Measurements from ENCODE around the gene NUPR1.
"Not testable (repeated sequence)": the region's sequence is repeated elsewhere in the genome, so short reads cannot be mapped to it uniquely, and the experiment has no call there.

Gene NUPR1

DNA sequence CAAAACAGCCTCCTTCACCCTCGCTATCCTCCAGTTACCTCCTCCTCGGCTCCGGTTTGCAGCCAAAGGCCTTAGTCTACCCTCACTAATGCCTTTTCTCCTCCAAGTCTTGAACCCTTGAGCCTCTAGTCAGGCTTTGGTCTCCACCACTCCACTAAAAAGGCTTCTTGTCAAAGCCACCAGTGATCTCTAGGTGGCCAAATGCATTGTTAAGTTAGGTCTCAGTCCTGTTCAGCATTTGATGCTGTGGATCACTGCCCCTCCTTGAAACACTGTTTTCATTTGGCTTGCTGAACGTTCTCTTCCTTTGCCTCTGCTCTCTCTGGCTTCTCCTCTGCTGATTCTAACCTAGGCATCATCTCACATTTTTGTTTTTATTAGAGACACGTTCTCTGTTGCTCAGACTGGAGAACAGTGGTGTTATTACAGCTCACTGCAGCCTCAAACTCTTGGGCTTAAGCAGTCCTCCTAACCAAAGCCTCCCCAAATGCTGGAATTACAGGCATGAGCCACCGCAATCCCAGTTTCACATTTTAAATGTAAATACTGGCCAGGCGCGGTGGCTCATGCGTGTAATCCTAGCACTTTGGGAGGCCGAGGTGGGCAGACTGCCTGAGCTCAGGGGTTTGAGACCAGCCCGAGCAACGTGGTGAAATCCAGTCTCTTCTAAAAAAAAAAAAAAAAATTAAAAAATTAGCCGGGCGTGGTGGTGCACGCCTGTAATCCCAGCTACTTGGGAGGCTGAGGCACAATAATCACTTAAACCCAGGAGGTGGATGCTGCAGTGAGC, 16.1 kb upstream of the NUPR1 start:
- DNase-seq, result no peak

DNA sequence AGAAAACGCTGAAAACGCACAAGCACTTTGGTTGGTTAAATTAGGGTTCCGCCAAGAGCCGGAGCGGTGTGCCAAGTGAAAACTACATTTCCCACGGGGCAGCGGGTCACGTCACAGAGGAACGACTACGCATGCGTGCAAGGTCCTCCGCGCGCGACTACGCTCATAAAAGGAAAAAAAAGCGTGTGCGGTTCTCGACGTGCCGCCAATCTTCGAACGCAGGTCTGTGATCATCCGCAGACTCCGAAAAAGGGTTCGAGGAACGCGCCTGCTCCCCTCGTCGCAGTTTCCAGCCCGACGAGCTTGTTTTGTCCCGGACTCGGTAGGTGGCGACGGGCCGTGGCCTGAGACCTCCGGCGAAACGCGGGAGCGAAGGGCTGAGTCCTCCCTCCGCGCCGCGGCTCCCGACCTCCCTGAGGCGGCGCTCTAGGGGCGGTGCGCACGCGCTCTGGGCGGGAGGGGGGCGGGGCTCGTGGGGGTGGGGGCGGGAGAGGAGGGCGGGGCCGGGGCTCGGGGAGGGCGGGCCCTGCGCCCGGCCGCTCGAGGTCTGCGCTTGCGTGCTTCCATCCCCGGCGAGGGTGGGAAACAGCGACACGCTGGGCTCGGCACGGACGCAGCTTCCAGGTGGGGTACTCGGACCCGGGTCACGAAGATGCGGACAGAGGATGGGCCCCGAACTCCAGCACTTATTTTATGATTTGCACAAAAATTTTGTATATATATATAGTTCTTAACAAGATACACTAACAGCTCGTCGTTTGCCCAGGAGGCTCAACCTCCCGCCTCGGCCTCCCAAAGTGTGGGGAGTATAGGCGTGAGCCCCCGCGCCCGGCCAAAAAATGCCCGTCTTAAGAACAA, 15.2 kb upstream of the NUPR1 start, which contains the start of gene SGF29:
Gene SGF29 (plus strand): TSS at position 145 of the 858 bp plus-strand sequence. CDS start 27,150 bp downstream, outside the sequence.
- peak; percentile 95 for DNase-seq

DNA sequence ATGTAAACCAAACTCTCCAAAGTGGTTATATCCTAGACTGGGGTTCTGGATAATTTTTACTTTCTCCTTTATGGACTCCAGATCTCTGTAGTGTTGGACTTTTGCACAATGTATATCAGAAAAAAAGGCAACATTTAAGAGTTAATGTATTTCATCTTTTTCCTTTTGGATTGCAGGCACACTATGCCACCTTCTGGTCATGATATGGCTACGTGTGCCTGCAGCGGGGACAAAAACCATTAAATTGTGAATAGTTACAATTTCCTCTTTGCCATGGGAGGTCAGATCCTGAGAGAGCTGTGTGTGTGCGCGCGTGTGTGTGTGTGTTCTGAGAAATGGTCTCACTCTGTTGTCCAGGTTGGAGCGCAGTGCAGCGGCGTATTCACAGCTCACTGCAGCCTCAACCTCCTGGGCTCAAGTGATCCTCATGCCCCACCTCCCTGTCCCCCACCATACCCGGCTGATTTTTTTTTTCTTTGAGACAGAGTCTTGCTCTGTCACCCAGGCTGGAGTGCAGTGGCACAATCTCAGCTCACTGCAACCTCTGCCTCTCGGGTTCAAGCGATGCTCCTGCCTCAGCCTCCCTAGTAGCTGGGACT, 10.6 kb upstream of the NUPR1 start:
- DNase-seq, result peak; percentile 52

DNA sequence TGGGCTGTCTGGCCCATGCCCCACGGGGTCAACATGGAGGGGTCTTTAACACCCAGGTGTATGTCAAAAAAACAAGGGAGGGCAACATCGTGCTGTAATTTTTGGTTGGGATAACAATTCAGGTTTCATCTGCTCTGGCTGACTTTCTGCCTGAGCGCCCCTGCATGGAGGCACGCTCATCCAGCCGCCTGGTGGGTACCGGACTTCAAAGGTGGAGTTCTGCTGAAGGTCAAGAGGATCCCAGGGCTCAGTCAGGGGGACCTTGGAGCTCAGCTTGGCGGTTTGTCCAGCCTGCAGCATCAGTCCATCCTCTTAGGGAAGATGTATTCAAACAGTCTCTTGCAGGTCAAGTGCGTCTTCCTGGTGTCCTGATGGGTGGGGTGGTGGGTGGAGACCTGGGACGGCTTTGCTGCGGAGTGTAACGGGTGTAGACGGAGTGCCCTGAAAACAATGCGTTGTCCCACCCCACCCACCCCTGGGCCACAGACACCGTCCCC, 9.6 kb upstream of the NUPR1 start:
- no peak for DNase-seq

- no peak for DNase-seq
These were observed 7.9 kb upstream of the NUPR1 start for GRCh38 chr16:28546626-28547025.

DNA sequence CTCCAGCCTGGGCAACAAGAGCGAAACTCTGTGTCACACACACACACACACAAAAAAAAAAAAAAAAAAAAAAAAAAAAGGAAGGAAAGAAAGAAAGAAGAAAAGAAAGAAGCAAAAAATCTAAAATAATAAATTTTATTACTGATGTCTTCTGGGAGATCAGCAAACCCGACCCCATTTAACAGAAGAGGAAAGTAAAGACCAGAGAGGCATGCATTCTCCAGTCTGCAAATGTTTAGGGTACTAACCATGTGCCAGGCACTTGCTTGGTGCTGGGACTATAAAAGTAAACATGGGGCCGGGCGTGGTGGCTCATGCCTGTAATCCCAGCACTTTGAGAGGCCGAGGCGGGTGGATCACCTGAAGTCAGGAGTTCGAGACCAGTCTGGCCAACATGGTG, 7.2 kb upstream of the NUPR1 start:
- not testable (repeated sequence) for DNase-seq

GRCh38 chr16:28544998-28545397, 6.2 kb upstream of the NUPR1 start:
- no peak for DNase-seq

DNA sequence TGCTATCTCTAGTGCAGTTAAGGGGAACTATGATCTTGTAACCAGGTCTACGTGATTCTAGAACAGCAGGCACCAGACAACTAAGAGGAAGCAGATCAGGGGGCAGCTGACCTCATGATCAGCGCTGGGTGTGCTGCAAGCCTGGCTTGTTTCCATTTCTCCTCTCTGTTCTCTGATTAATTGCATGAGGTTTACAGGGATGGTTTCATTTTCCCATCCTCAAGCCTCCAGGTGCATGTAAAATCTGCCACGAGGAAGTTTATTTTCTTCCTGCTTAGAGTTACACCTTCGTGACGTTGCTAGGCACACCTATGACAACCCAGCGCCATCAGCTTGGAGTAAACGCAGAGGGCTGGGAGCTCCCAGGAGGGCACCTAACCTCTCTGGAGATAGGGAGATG, 4.3 kb upstream of the NUPR1 start:
- DNase-seq, result peak; percentile 8

GRCh38 chr16:28542646-28543045, 3.9 kb upstream of the NUPR1 start:
- no peak for DNase-seq

- no peak for DNase-seq
These were observed 1.6 kb upstream of the NUPR1 start for GRCh38 chr16:28540346-28540745.

DNA sequence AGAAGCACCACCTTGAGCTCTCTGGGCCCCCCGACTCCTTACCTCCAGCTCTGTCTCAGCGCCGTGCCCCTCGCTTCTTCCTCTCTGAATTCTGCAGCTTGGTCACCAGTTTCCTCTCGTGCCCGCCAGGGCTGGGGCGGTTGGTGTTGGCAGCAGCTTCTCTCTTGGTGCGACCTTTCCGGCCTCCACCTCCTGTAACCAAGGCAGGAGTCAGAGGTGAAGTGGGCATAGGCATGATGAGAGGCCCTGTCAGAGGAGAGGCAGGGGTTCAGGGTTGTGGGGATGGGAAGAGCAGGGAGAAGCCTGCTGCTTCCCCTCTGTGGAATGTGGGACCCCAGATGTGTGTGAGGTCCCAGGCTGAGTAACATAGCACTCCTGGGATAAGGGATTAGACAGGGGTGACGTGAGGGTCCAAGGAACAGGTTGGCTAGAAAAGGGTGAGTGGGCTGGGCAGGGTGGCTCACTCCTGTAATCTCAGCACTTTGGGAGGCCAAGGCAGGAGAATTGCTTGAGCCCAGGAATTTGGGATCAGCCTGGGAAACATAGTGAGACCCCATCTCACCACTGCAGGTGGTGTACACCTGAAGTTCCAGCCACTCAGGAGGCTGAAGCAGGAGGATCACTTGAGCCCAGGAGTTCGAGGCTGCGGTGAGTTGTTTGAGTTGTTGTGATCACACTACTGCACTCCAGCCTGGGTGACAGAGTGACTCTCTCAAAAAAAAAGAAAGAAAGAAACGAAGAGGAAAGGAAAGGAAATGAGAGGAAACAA, 626 bp downstream of the NUPR1 start:
- no peak for DNase-seq

DNA sequence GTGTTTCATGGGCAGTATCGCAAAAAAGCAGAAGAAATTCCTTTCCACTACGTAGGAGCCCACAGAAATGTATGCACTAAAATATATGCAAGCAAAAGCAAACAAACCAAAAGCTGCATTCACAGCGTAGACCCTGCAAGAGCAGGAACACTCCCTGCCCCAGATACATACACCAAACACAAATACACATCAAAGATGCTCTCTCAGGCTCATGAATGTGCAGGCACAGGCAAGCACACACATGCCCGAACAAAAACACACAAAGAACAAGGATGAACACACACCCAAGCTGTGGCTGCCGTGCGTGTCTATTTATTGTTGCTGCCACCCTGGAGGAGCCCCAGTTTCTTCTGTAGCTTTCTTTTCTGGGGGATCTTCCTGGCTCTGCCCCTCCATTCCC, 1.7 kb downstream of the NUPR1 start:
- no peak for DNase-seq

- peak; percentile 40 for DNase-seq
These were observed 4.0 kb downstream of the NUPR1 start for GRCh38 chr16:28534542-28535373.

GRCh38 chr16:28532940-28533647, 5.7 kb downstream of the NUPR1 start:
- DNase-seq, result no peak

GRCh38 chr16:28531777-28532744, 6.7 kb downstream of the NUPR1 start:
- DNase-seq, result no peak

DNA sequence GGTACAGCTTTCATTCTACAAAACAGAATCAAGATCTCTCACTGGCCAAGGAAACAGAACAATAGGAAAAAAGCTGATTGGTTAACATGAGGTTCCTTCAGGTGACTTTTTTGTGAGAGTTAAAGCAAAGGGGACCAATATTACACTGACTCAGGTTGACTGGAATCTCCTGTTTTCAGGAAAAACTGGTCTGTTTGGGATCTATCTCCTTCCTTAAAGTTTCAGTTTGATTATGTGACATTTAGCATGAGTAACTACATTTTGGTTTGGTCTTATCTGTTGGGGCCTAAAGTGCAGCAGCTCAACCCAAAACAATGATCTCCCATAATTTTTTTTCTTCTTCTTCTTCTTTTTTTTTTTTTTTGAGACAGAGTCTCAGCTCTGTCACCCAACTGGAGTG, 9.7 kb downstream of the NUPR1 start:
- DNase-seq, result no peak

DNA sequence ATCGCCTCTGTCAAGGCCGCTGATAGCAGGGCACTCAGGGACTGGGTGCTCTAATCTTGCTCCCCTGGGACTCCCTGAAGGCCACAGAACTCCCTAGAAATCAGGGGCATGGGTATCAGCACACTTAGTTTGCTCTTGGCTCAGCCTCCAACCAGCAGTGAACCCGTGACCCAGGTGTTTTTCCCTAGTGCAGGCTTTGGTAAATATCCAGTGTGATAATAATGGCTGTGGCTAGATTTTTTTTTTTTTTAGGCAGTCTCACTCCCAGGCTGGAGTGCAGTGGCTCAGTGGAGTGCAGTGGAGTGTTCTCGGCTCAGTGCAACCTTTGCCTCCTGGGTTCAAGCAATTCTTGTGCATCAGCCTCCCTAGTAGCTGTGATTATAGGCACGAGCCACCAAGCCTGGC, 10.3 kb downstream of the NUPR1 start:
- DNase-seq, result no peak

GRCh38 chr16:28527985-28528384, 10.8 kb downstream of the NUPR1 start:
- no peak for DNase-seq

DNA sequence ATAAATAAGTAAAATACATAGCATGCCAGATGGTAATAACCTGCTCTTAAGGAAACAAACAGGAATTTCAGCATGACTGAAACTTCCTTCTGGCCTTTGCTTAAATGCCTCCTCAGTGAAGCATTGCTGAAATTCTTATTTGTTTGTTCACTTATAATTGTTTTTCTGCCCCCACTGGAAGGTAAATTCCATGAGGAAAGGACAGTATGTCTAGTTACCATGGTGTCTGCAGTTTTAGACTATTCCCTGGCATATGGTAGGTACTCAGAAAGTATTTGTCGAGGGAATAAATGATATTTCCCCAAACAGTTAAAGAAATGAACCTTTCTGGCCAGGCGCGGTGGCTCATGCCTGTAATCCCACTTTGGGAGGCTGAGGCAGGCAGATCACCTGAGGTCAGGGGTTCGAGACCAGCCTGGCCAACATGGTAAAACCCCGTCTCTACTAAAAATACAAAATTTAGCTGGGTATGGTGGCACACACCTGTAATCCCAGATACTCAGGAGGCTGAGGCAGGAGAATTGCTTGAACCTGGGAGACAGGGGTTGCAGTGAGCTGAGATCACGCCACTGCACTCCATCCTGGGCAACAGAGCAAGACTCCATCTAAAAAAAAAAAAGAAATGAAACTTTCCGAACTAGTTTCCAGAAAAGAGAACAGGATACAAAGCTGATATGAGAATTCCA, 11.5 kb downstream of the NUPR1 start:
- not testable (repeated sequence) for DNase-seq
